Astrocyte of the cerebellum (primary cell): ENCODE measurements around the gene DMXL2.

Source experiments
- DNase-seq: peaks from one replicate; pipeline ENCODE4 v3.0.0-alpha.2; 2011; ENCODE audit warnings: low read depth
- H3K4me3 ChIP-seq: 2 replicates; pipeline ENCODE4 v1.5.1; 2011; ENCODE audit warnings: mild to moderate bottlenecking, low read depth, low read length, moderate library complexity
- CTCF ChIP-seq: IDR thresholded peaks from 2 replicates; pipeline ENCODE4 v1.5.1; 2012; ENCODE audit warnings: low read length, low read depth, moderate library complexity, mild to moderate bottlenecking; ENCODE audit errors: missing control alignments
- in situ Hi-C: cut with HindIII; loops from 2 replicates; pipeline ENCODE4 v1.10.0; 2017; ENCODE audit warnings: low sequenced_read_pairs

The DMXL2 gene, protein sequence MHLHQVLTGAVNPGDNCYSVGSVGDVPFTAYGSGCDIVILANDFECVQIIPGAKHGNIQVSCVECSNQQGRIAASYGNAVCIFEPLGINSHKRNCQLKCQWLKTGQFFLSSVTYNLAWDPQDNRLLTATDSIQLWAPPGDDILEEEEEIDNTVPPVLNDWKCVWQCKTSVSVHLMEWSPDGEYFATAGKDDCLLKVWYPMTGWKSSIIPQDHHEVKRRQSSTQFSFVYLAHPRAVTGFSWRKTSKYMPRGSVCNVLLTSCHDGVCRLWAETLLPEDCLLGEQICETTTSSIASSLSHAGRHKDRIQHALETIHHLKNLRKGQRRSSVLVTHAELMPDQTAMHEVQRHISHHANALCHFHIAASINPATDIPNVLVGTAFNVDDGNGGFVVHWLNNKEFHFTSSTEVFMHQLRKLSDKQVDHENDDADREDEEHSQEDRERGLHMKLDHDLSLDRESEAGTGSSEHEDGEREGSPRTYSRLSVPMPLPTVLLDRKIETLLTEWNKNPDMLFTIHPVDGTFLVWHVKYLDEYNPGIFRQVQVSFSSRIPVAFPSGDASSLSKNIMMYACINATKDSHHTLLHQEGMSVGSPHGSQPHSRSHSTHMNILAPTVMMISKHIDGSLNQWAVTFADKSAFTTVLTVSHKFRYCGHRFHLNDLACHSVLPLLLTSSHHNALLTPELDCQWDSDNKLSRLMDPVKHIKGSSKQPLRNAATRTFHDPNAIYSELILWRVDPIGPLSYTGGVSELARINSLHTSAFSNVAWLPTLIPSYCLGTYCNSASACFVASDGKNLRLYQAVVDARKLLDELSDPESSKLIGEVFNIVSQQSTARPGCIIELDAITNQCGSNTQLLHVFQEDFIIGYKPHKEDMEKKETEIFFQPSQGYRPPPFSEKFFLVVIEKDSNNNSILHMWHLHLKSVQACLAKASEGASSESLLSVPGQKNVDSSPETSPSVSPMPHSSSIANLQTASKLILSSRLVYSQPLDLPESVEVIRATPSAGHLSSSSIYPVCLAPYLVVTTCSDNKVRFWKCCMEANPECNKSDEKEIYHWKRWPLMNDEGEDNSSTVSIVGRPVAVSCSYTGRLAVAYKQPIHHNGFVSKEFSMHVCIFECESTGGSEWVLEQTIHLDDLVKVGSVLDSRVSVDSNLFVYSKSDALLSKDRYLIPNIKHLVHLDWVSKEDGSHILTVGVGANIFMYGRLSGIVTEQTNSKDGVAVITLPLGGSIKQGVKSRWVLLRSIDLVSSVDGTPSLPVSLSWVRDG (N-terminal part only)

DNA sequence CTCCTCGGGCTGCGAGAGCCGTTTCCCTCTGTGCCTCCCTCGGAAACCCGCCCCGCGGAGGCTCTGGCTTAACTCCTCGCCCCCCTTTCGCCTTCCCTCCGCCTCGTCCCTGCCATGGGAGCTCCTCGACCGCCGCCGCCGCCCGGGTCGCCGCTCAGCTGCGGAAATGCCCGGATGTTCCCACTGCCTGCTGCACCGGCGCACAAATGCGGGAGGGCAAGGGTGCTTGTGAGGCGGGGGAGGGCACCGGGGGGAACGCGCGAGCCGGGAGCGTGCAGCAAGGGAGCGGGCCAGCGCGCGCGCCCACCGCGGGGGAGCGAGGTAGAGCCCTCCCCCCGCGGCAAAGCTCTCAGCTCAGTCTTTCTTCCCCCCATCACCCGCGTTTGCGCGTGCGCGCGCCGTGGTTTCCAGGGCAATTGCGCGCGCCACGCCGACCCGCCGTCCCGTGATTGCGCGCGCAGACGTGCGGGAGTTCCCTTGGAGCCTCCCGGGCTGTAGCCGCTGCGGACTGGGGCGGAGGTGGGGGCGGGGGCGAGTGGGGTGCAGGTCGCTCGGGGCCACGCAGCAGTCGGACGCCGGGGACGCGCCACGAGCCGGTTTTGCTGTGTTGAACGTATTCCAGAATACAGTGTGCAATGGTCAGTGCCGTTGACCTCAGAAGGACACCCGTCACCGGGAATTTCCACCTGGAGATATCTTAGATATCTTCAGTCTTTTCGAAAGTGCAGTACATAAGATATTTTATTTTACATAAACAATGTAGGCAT lies at the start of gene DMXL2:
DMXL2 (minus strand) TSS at position 168 of the 767 bp plus-strand sequence. CDS start 226 bp downstream, outside the sequence.
- peak; percentile 60 for DNase-seq
- no peak for TF ChIP-seq CTCF
- peak within 1 kb of the TSS; percentile 83 for H3K4me3 ChIP-seq
- in situ Hi-C loops = no loop called here

- H3K4me3 ChIP-seq = no peak overlapping the region
- no peak for DNase-seq
- no peak for TF ChIP-seq CTCF
- in situ Hi-C loops = loop anchor here (25.0 kb wide), 1 partner anchor 90 kb away; the partner anchor contains the start of gene TMOD2
Measured at GRCh38 chr15:51672155-51672687, 49.6 kb upstream of the DMXL2 start.

GRCh38 chr15:51669381-51669780 lies 46.8 kb upstream of the DMXL2 start:
- in situ Hi-C loops = loop anchor here (25.0 kb wide), 1 partner anchor 93 kb away; the partner anchor contains the start of gene TMOD2
- no peak overlapping the region for H3K4me3 ChIP-seq
- TF ChIP-seq CTCF = no peak
- DNase-seq = no peak

DNA sequence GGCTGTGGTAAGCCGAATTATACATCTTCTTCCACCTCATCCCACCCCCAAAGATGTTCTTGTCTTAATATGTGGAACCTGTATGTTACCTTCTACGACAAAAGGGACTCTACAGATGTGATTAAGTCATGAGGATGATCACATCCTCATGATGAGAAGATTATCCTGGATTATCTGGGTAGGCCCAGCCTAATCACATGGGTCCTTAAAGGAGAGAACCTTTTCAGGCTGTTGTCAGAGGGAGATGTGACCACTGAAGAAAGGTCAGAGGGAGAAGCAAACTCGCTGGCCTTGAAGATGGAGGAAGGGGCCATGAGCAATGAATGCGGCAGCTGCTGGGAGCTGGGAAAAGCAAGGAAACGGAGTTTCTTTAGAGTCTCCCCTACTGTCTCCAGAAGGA lies 45.9 kb upstream of the DMXL2 start:
- in situ Hi-C loops = loop anchor here (25.0 kb wide), 1 partner anchor 94 kb away; the partner anchor contains the start of gene TMOD2
- H3K4me3 ChIP-seq = no peak overlapping the region
- no peak for DNase-seq
- no peak for TF ChIP-seq CTCF

DNA sequence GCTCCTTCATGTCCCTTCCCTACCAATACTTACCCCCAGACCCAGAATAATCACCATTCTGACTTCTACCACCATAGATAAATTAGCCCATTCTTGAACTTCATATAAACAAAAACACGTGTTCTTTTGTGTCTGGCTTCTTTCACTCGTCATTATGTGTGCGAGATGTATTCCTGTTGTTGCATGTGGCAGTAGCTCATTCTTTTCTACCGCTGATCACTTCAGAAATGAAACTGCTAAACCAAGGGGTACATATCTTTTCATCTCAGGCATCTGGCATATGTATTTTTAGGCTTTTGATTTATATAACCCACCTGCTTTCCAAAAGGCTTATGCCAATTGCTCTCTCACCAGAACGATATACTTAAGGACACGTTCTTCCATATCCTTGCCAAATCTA lies 44.9 kb upstream of the DMXL2 start:
- DNase-seq = no peak
- H3K4me3 ChIP-seq = no peak overlapping the region
- in situ Hi-C loops = loop anchor here (25.0 kb wide), 1 partner anchor 95 kb away; the partner anchor contains the start of gene TMOD2
- TF ChIP-seq CTCF = no peak
